Mesothelial cell of epicardium (in vitro differentiated cells): ENCODE measurements around the gene PKIB. TPM values are rescaled to one million over a fixed set of nuclear protein-coding genes. Genes with fewer than 3 reads are reported as not detected.
A peak's percentile ranks its signal among the peaks of the same experiment; 100 is the strongest.

Experiments
- DNase-seq, 2 experiments: peaks; one replicate each; pipeline ENCODE4 v3.0.0; 2021; ENCODE audit warnings: low spot score in 2 of 2; ENCODE audit not compliant: unreplicated experiment in 2 of 2
- H3K27ac Mint-ChIP-seq: 2 replicates; pipeline ENCODE4 v1.8.0; 2021; ENCODE audit warnings: mixed read lengths
- H3K27me3 Mint-ChIP-seq: 2 replicates; pipeline ENCODE4 v1.8.0; 2021; ENCODE audit warnings: low read depth, mixed read lengths
- H3K36me3 Mint-ChIP-seq: 2 replicates; pipeline ENCODE4 v1.8.0; 2021; ENCODE audit warnings: mixed read lengths
- H3K4me1 Mint-ChIP-seq: 2 replicates; pipeline ENCODE4 v1.8.0; 2021; ENCODE audit warnings: mixed read lengths
- H3K4me3 Mint-ChIP-seq: 2 replicates; pipeline ENCODE4 v1.8.0; 2021; ENCODE audit warnings: mild to moderate bottlenecking, moderate library complexity, mixed read lengths
- H3K9me3 Mint-ChIP-seq: 2 replicates; pipeline ENCODE4 v1.8.0; 2021; ENCODE audit warnings: mixed read lengths
- CTCF ChIP-seq: fragments of 200-600 bp; sonication (generic); IDR thresholded peaks from one replicate; pipeline ENCODE4 v1.5.0; 2021; ENCODE audit warnings: antibody characterized with exemption; ENCODE audit not compliant: unreplicated experiment
- total RNA-seq: library from RNA; stranded (reverse); gene quantifications from 3 replicates; pipeline ENCODE4 v1.2.1, GENCODE V29; 2021

Gene PKIB
- total RNA-seq, 1 donor from 2014 or later, result 48.9 TPM

- DNase-seq, result no peak
Observed at GRCh38 chr6:122755901-122756300, 145.7 kb downstream of the PKIB start.

GRCh38 chr6:122758927-122759334, 148.7 kb downstream of the PKIB start:
- peaks cover 12% of the 10 kb centered on the region for H3K9me3 Mint-ChIP-seq

More at GRCh38 chr6:122755901-122756300, 145.7 kb downstream of the PKIB start:
- Mint-ChIP-seq H3K4me3 (no peak overlapping the region), H3K36me3 (no peaks in the 10 kb centered on the region), H3K27me3 (no peaks in the 10 kb centered on the region), H3K27ac (no peak overlapping the region), H3K9me3 (peaks cover 12% of the 10 kb centered on the region), H3K4me1 (peaks cover 15% of the 10 kb centered on the region)
- TF ChIP-seq CTCF, result no peak

GRCh38 chr6:122760330-122760729, 150.1 kb downstream of the PKIB start:
- peaks cover 6% of the 10 kb centered on the region for H3K9me3 Mint-ChIP-seq
- H3K27me3 Mint-ChIP-seq, result no peaks in the 10 kb centered on the region
- H3K4me3 Mint-ChIP-seq, result no peak overlapping the region

More at GRCh38 chr6:122758927-122759334, 148.7 kb downstream of the PKIB start:
- Mint-ChIP-seq H3K4me3 (no peak overlapping the region), H3K36me3 (no peaks in the 10 kb centered on the region), H3K4me1 (peaks cover 12% of the 10 kb centered on the region), H3K27me3 (no peaks in the 10 kb centered on the region), H3K27ac (no peak overlapping the region)
- no peak for TF ChIP-seq CTCF
- no peak for DNase-seq

GRCh38 chr6:122766256-122766655, 156.1 kb downstream of the PKIB start:
- H3K9me3 Mint-ChIP-seq, result no peaks in the 10 kb centered on the region
- H3K36me3 Mint-ChIP-seq, result no peaks in the 10 kb centered on the region
- no peak overlapping the region for H3K4me3 Mint-ChIP-seq
- no peak overlapping the region for H3K27ac Mint-ChIP-seq
- peaks cover 22% of the 10 kb centered on the region for H3K4me1 Mint-ChIP-seq
- no peaks in the 10 kb centered on the region for H3K27me3 Mint-ChIP-seq
- TF ChIP-seq CTCF, result no peak
- DNase-seq, result no peak

More at GRCh38 chr6:122760330-122760729, 150.1 kb downstream of the PKIB start:
- TF ChIP-seq CTCF, result no peak
- peak overlapping the region; percentile 54 for H3K27ac Mint-ChIP-seq
- peaks cover 12% of the 10 kb centered on the region for H3K4me1 Mint-ChIP-seq
- no peaks in the 10 kb centered on the region for H3K36me3 Mint-ChIP-seq
- no peak for DNase-seq

GRCh38 chr6:122770835-122771601, 160.8 kb downstream of the PKIB start:
- no peak for DNase-seq
- peaks cover 38% of the 10 kb centered on the region for H3K4me1 Mint-ChIP-seq
- H3K27ac Mint-ChIP-seq, result peak overlapping the region; percentile 1
- H3K36me3 Mint-ChIP-seq, result no peaks in the 10 kb centered on the region
- H3K9me3 Mint-ChIP-seq, result peaks cover 7% of the 10 kb centered on the region
- no peak for TF ChIP-seq CTCF
- H3K4me3 Mint-ChIP-seq, result no peak overlapping the region
- no peaks in the 10 kb centered on the region for H3K27me3 Mint-ChIP-seq
